HG03135 (cell line): ENCODE results near the gene FMNL1.
A peak's percentile ranks its signal among the peaks of the same experiment; 100 is the strongest.

ENCODE experiments used
- ATAC-seq: cut with Tn5 transposase; IDR thresholded peaks from one replicate; pipeline ENCODE4 v1.9.1; 2021; ENCODE audit warnings: mild to moderate bottlenecking, moderate library complexity; ENCODE audit not compliant: unreplicated experiment

The FMNL1 gene

GRCh38 chr17:45256114-45256966 lies 34.7 kb downstream of the FMNL1 start:
- no peak for ATAC-seq

- no peak for ATAC-seq
These were observed 35.4 kb downstream of the FMNL1 start for GRCh38 chr17:45257115-45257514.

- ATAC-seq: no peak
These were observed 37.3 kb downstream of the FMNL1 start for GRCh38 chr17:45258981-45259380.

GRCh38 chr17:45260204-45260783 lies 38.6 kb downstream of the FMNL1 start:
- no peak for ATAC-seq

GRCh38 chr17:45261577-45262515 lies 40.2 kb downstream of the FMNL1 start, which contains the start of gene SPATA32:
Gene SPATA32 (minus strand): TSS chr17:45262094. CDS start chr17:45262016, 78 bp downstream.
- ATAC-seq: peak; percentile 59

GRCh38 chr17:45262516-45263476 lies 41.1 kb downstream of the FMNL1 start:
- ATAC-seq: peak; percentile 8

- no peak for ATAC-seq
These were observed 41.8 kb downstream of the FMNL1 start for GRCh38 chr17:45263477-45263860.

- ATAC-seq: no peak
These were observed 42.7 kb downstream of the FMNL1 start for GRCh38 chr17:45264430-45264829.

- no peak for ATAC-seq
These were observed 43.3 kb downstream of the FMNL1 start for GRCh38 chr17:45264988-45265387.

GRCh38 chr17:45265821-45266220 lies 44.1 kb downstream of the FMNL1 start:
- no peak for ATAC-seq

GRCh38 chr17:45266372-45266926 lies 44.8 kb downstream of the FMNL1 start:
- no peak for ATAC-seq

GRCh38 chr17:45267436-45268055 lies 45.9 kb downstream of the FMNL1 start:
- no peak for ATAC-seq

GRCh38 chr17:45269912-45270311 lies 48.2 kb downstream of the FMNL1 start:
- no peak for ATAC-seq

GRCh38 chr17:45270828-45271418 lies 49.2 kb downstream of the FMNL1 start:
- ATAC-seq: no peak

GRCh38 chr17:45271603-45272002 lies 49.9 kb downstream of the FMNL1 start:
- ATAC-seq: no peak

- ATAC-seq: no peak
These were observed 51.9 kb downstream of the FMNL1 start for GRCh38 chr17:45273551-45273957.

GRCh38 chr17:45274033-45274432 lies 52.3 kb downstream of the FMNL1 start:
- no peak for ATAC-seq

- ATAC-seq: no peak
These were observed 54.3 kb downstream of the FMNL1 start for GRCh38 chr17:45276031-45276430.
